ENCODE results near the gene RASA2. TPM values are rescaled to one million over a fixed set of nuclear protein-coding genes. Genes with fewer than 3 reads are reported as not detected.

The RASA2 gene
- total RNA-seq, 3 donors from 2014 or later, result 15.5 to 22.5 (median 21.7) TPM

DNA sequence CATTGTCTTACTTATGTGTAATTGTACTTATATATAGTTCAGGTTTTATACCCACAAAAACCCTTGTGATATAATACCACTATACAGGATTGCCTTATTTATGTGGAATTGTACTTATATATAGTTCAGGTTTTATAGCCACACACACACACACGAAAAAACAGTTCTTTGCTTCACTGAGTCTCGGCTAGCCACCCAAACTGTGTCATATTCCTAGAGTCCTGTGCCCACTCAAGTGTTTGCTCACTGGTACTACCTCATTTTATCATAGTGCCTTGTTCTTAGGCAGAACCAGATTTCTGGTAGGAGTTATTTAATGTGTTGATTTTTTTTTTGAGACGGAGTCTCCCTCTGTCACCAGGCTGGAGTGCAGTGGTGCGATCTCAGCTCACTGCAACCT, 12.5 kb downstream of the RASA2 start:
- Histone ChIP-seq H3K36me3 (ENCODE audit: low read depth) (no peaks in the 10 kb centered on the region), H3K9me3 (no peaks in the 10 kb centered on the region), H3K4me3 (no peak overlapping the region), H3K4me1 (ENCODE audit: low read depth) (peaks cover 7% of the 10 kb centered on the region)
- no peak for ATAC-seq
- TF ChIP-seq, protein P1, sequence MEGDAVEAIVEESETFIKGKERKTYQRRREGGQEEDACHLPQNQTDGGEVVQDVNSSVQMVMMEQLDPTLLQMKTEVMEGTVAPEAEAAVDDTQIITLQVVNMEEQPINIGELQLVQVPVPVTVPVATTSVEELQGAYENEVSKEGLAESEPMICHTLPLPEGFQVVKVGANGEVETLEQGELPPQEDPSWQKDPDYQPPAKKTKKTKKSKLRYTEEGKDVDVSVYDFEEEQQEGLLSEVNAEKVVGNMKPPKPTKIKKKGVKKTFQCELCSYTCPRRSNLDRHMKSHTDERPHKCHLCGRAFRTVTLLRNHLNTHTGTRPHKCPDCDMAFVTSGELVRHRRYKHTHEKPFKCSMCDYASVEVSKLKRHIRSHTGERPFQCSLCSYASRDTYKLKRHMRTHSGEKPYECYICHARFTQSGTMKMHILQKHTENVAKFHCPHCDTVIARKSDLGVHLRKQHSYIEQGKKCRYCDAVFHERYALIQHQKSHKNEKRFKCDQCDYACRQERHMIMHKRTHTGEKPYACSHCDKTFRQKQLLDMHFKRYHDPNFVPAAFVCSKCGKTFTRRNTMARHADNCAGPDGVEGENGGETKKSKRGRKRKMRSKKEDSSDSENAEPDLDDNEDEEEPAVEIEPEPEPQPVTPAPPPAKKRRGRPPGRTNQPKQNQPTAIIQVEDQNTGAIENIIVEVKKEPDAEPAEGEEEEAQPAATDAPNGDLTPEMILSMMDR (IDR thresholded peaks at IDR 0.05), result no peak
- DNase-seq, result no peak
- intact Hi-C loops (cut with DNase I, micrococcal nuclease), result no loop called here

DNA sequence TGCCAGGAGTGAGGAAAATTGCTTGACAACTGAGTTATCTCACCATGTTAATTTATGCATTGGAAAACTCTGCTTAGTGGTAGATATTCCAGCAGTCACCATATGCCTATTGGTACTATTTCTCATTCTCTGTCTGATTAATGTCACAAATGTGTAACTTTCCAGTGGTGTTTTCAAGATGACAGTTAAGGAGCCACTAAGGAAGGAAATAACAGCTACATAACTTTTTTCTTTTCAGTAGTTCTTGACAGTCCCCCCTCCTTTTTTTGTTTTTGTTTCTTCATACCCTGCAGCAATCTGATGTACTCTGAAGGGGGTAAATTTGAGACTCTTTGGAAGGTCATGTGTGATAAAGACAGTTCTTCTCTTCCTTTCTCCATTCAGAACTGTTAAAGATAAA, 13.1 kb downstream of the RASA2 start:
- no peak for DNase-seq
- H3K36me3 ChIP-seq (ENCODE audit: low read depth), result no peaks in the 10 kb centered on the region
- peaks cover 7% of the 10 kb centered on the region for H3K4me1 ChIP-seq (ENCODE audit: low read depth)
- intact Hi-C loops (cut with DNase I, micrococcal nuclease), result no loop called here
- no peak overlapping the region for H3K4me3 ChIP-seq
- TF ChIP-seq, protein P1 (IDR thresholded peaks at IDR 0.05), result no peak
- peak; percentile 10 for ATAC-seq
- no peaks in the 10 kb centered on the region for H3K9me3 ChIP-seq

DNA sequence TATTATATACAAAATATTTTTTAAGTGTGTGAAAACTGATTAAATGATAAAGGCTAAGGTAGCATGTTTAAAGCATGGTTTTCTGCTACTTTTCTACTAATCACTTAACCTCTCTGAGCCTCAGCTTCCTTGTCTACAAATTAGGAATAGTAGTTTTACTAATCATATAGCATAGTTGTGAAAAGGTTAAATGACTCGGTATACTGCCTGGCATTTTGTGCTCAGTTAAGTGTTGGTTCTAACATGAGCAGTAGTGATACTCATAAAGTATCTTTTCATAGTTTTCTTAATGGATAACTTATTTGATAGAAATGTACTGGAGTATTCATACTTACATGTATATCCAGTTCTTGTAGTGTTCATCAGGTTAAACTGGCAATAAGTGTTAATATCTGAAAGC, 13.6 kb downstream of the RASA2 start:
- H3K4me1 ChIP-seq (ENCODE audit: low read depth), result peaks cover 7% of the 10 kb centered on the region
- no peaks in the 10 kb centered on the region for H3K36me3 ChIP-seq (ENCODE audit: low read depth)
- no peak for DNase-seq
- intact Hi-C loops (cut with DNase I, micrococcal nuclease), result no loop called here
- TF ChIP-seq, protein P1 (IDR thresholded peaks at IDR 0.05), result no peak
- ATAC-seq, result no peak
- no peak overlapping the region for H3K4me3 ChIP-seq
- no peaks in the 10 kb centered on the region for H3K9me3 ChIP-seq

DNA sequence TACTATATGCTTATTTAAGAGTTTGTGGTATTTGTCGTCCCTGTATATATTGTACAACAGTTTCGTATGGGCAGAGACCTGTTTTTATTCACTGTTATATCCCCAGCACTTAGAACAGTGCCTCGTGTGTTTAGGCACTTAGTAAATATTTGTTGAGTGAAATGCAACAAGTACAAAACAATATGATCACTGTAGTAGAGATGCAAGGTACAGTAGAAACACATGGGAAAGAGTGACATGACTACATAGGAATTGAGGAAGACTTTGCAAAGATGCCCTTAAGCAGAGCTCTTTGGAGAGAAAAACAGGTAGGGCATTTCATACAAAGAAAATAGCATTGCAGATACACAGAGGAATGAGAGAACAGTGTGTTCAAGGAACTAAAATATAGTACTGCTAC, 18.3 kb downstream of the RASA2 start:
- ATAC-seq, result no peak
- intact Hi-C loops (cut with DNase I, micrococcal nuclease), result no loop called here
- TF ChIP-seq, protein P1 (IDR thresholded peaks at IDR 0.05), result no peak
- DNase-seq, result no peak
- no peak overlapping the region for H3K4me3 ChIP-seq
- H3K36me3 ChIP-seq (ENCODE audit: low read depth), result no peaks in the 10 kb centered on the region
- peaks cover 5% of the 10 kb centered on the region for H3K4me1 ChIP-seq (ENCODE audit: low read depth)
- H3K9me3 ChIP-seq, result no peaks in the 10 kb centered on the region

DNA sequence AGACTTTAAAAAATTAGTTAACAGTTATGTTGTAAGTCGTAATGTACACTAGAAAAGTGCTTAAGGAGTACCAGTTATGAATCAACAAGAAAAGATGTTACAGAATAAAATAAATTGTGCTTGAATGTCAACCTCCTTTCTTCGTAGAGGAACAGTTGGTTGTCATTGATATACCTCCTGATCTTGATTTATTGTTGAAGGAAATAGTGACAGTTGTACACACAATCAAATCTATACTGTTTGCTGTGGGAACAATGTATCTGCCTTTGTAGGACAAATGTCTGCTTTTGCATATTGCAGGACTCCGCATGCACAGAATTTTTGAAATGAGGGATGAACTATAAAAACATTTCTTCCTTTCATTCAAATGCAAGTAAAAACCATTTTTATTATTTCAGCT, 19.2 kb downstream of the RASA2 start:
- Histone ChIP-seq H3K4me1 (ENCODE audit: low read depth) (peaks cover 3% of the 10 kb centered on the region), H3K9me3 (no peaks in the 10 kb centered on the region), H3K36me3 (ENCODE audit: low read depth) (no peaks in the 10 kb centered on the region), H3K4me3 (no peak overlapping the region)
- intact Hi-C loops (cut with DNase I, micrococcal nuclease), result no loop called here
- TF ChIP-seq, protein P1 (IDR thresholded peaks at IDR 0.05), result no peak
- ATAC-seq (no peak), DNase-seq (no peak)

DNA sequence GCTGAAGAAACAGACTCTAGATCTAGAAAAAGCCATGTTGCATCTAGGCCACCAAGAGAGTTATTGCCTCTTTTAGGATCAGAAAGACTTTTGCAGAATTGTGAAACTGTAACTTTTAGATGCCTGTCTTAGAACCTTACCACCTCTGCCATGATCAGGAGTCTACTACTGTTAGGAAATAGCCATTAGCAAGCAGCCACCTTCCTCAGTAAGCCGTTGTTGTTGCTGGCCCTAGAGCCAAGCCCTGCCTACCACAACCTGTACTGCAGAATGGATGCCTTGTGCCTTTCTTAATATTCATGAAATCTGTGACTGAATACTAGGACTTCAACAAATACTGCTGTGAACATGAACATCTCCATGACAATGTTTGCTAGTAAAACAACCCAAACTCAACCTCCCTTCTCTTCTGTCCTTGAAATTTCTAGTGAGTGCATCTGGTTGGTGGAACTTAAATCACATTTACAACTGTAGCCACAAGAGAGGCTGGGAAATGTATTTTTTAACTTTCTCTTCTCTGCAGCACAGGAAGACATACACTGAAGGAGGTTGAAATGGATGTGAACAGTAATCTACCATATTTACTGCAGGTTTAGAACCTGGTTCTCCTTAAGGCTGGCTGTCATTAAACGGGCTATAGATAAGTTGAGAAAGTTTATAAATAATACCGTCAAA, 20.7 kb downstream of the RASA2 start:
- TF ChIP-seq, protein P1 (IDR thresholded peaks at IDR 0.05), result no peak
- no peaks in the 10 kb centered on the region for H3K9me3 ChIP-seq
- intact Hi-C loops (cut with DNase I, micrococcal nuclease), result no loop called here
- no peaks in the 10 kb centered on the region for H3K36me3 ChIP-seq (ENCODE audit: low read depth)
- no peaks in the 10 kb centered on the region for H3K4me1 ChIP-seq (ENCODE audit: low read depth)
- ATAC-seq, result no peak
- DNase-seq, result no peak
- H3K4me3 ChIP-seq, result no peak overlapping the region

All from mucosa of descending colon (tissue), 3 donors.